ENCODE results near the gene COX4I1.

The COX4I1 gene

DNA sequence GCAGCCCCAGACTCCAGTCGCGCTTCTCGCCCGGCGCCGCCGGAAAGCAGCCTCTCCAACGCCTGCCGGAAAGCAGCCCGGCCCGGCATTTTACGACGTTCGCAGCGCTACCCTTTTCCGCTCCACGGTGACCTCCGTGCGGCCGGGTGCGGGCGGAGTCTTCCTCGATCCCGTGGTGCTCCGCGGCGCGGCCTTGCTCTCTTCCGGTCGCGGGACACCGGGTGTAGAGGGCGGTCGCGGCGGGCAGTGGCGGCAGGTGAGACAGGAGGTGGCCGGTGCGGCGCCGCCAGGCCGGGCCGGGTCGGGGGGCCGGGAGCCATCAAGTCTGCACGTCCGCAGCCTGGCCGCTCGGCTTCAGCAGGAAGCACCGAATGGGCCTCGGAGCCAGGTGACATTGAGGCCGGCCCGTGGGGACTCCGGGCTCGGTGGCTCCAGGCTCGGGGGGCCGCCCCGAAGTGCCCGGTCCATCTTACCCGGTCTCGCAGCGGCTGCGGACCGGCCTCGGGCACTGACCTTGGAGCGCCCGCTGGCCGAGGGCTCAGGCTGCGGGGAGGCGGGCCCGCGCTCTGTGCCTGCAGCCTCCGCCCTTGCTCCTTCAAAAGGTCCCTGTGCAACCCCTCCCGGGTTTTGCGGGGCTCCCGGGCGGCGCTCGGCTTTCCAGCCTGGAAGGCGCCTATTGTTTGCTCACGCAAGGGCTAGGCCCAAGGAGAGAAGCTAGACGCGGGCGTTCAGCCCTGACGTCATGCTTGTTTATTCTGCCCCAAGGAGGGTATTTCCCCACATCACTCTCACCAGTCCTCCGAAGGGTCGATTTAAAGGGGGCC, at the start of gene COX4I1, which contains the start of gene EMC8 (continued):
- TF ChIP-seq CTCF (tag by site-specific recombination; IDR thresholded peaks at IDR 0.05) (peak; percentile 15; the same call in 1 of the 2 replicates), YY1 (tag by site-specific recombination; IDR thresholded peaks at IDR 0.05) (0 out of 2 replicates have a peak, but pooled peaks have one; percentile 11), ZBTB8A (tag by site-specific recombination; IDR thresholded peaks at IDR 0.05) (peak; percentile 55), PRDM6 (tag by site-specific recombination; IDR thresholded peaks at IDR 0.05) (no peak), ZBTB26 (tag by site-specific recombination; optimal IDR thresholded peaks at IDR 0.05) (peak; percentile 79), BCL11B (tag by site-specific recombination; IDR thresholded peaks at IDR 0.05; ENCODE audit: low read depth) (peak; percentile 81; the same call in 1 of the 2 replicates), ZNF514 (tag by site-specific recombination; IDR thresholded peaks at IDR 0.05) (no peak), ZNF426 (tag by site-specific recombination; IDR thresholded peaks at IDR 0.05) (no peak), ZBTB20 (tag by site-specific recombination; IDR thresholded peaks at IDR 0.05) (peak; percentile 84), ZNF223 (tag by site-specific recombination; IDR thresholded peaks at IDR 0.05) (no peak), ZBTB21 (tag by site-specific recombination; IDR thresholded peaks at IDR 0.05) (peak; percentile 84), ZNF785 (tag by site-specific recombination; IDR thresholded peaks at IDR 0.05) (no peak), ZNF596 (tag by site-specific recombination; IDR thresholded peaks at IDR 0.05) (no peak), KLF17 (tag by site-specific recombination; IDR thresholded peaks at IDR 0.05) (0 out of 2 replicates have a peak, but pooled peaks have one; percentile 25), ZNF561 (tag by site-specific recombination; IDR thresholded peaks at IDR 0.05; ENCODE audit: borderline replicate concordance) (no peak), FEZF1 (tag by site-specific recombination; IDR thresholded peaks at IDR 0.05) (peak; percentile 13; the same call in 1 of the 2 replicates), ZIC2 (tag by site-specific recombination; IDR thresholded peaks at IDR 0.05) (no peak), ZNF239 (tag by site-specific recombination; IDR thresholded peaks at IDR 0.05) (no peak), ZBTB11 (tag by site-specific recombination; conservative IDR thresholded peaks at IDR 0.05; ENCODE audit: low read depth) (peak; percentile 88)
- TF ChIP-seq, protein P1, sequence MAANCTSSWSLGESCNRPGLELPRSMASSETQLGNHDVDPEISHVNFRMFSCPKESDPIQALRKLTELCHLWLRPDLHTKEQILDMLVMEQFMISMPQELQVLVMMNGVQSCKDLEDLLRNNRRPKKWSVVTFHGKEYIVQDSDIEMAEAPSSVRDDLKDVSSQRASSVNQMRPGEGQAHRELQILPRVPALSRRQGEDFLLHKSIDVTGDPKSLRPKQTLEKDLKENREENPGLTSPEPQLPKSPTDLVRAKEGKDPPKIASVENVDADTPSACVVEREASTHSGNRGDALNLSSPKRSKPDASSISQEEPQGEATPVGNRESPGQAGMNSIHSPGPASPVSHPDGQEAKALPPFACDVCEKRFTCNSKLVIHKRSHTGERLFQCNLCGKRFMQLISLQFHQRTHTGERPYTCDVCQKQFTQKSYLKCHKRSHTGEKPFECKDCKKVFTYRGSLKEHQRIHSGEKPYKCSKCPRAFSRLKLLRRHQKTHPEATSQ (tag by site-specific recombination; IDR thresholded peaks at IDR 0.05) = 0 out of 2 replicates have a peak, but pooled peaks have one; percentile 38
